Stimulated activated CD4-positive, alpha-beta T cell treated with anti-CD3 and anti-CD28 coated beads, Interleukin-2, amount 100 ng/mL, for 4 hours (primary cell): ENCODE data around the gene USP10.

ENCODE experiments used
- DNase-seq: peaks from one replicate; pipeline ENCODE4 v3.0.0-alpha.2; 2020; ENCODE audit warnings: low read depth

Gene USP10

DNA sequence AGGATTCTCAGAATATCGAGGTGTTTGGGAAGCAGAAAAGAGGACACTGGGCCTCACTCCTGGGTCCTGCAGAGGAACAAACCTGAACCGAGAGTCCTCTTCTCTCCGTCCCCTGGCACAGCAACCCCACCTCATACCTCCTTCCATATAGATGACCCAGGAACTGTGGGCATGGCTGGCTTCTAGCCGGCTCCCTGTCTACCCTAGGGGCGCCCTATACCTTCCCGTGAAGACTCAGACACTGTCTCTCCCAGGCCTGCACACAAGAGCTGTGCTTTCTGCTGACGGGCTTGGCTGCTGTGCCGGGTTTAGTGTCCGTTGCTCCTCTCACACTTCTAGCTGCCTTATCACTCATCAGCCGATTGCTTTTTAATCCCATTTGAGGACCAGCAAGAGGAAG lies 73.5 kb downstream of the USP10 start:
- DNase-seq, result no peak

DNA sequence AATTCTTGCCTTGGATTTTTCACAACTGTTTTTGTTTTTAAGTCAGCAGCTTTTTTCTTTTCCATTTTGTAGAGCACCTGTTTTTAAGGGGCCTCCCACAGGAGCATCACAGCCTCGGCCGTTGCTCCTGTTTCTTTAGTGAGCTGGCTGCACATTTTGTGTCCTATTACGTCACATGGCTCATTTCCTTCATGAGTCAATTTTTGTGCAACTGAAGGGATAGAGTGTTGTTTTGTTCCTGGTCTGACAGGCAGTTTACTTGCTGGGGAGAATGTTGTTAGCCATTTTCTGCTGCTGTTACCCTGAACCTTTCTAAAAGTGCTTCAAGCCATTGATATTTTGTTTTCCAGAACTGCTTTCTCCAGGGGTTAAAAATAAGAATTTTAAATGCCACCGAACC lies 75.0 kb downstream of the USP10 start:
- no peak for DNase-seq

DNA sequence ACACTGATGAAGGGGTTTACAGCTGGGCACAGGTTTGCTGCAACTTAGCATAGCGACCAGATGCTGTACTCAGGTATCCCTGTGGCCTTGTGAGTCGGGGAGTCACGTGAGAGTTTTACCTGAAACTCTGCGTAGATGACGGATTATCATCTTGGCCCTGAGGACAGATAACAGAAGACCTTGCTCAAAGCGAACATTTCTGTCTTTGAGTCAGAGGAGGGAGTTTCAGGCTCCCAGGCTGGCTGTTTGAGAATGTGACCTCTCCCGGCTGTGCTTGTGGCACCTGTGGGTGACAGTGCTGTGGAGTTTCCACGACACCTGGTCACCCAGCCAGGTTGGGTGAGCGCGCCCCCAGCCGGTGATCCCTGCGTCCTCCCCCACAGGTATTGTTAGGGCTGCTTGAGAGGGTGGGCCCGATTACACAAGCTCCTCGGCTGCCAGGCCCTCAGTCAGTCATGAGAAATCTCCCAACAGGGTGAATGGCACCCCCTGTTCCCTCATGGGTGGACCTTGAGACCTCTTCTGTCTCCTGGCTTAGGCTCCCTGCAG lies 75.5 kb downstream of the USP10 start:
- no peak for DNase-seq

DNA sequence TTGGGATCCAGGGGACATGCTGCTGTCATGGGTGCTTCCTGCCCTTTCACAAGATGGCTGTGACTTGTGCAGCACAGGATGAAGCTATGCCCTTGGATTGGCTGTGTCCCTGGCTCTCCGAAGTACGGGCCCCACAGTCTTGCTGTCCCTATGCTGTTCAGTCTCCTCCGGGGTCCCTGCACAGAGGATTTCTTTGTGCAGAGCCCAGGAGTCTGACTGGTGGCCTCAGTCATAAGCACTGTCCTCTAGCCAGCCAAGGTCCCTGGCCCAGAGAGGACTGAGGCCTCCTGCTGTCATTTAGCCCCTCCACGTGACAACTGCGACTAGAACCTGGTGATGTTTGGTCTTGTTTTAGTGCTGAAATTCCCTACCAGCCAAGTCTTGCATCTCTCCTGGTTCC lies 77.6 kb downstream of the USP10 start:
- no peak for DNase-seq

DNA sequence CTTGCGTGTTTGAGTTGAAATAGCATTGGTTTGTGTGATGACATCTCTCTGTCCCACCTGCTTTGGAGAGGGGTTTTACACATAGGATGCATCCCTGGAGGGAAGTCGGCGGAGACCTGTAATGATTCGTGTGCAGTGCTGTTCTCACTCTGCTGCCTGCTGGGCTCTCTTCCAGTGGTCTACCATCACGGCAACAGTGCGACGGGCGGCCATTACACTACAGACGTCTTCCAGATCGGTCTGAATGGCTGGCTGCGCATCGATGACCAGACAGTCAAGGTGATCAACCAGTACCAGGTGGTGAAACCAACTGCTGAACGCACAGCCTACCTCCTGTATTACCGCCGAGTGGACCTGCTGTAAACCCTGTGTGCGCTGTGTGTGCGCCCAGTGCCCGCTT lies 78.9 kb downstream of the USP10 start:
- no peak for DNase-seq

DNA sequence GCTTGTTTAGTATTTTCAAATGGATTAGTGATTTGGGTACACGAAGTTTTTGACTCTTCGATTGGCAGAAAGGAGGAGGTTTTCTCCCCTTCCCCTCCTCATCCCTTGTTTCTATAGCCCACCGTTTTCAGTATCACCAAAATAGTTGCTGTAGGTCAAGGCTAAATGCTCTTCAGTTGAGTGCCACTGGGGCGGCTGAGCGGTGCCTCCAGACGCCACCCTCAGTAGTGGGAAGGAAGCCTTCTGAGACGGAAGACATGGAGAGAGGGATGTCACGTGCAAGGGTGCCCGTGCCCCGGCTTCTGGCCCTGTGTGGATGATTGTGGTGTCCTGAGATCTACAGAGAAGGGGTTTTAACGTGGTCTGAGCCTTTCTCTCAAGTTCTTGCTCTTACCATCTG lies 80.3 kb downstream of the USP10 start:
- DNase-seq, result no peak

DNA sequence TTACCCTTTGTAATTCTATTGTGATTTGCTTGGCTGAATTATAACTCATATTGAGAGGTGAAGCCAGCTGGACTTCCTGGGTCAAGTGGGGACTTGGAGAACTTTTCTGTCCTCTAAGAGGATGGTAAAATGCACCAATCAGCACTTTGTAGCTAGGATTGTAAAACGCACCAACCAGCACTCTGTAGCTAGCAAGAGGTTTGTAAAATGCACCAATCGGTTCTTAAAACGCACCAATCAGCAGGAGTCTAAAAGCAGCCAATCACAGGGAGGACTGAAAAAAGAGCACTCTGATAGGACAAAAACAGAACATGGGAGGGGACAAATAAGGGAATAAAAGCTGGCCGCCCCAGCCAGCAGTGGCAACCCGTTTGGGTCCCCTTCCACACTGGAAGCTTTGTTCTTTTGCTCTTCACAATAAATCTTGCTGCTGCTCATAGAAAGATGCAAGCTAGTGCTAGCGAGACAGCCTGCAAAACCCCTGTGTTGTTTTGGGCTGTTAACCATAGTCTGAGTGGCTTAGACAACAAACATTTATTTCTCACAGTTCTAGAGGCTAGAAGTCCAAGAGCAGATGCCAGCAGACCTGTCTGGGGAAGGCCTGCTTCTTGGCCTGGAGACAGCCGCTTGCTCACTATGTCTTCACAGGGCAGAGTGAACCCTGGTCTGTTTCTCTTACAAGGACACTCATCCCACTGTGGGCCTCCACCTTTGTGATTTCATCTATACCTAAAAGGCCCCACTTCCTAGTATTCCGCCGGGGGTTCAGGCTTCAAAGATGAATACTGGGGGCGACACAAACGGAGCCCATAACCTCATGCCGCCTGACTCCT lies 81.0 kb downstream of the USP10 start:
- DNase-seq, result no peak

DNA sequence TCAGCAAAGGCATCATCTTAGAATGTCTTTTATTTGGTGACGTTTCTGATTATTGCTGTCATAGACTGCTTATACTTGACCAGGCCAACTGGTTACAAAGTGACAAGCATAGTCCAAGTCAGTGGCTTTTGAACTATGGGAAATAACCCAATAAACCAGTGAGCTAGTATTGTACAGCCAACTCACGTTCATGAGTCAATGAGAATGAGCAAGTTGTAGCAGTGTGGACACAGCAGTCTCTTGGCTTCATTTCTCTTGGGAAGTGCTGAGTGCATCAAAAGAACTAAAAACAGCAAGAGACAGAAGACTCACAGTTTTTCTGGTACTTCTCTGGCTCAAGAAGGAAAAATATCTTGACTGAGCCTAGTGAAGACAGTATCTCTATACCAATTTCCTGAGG lies 83.0 kb downstream of the USP10 start:
- DNase-seq, result no peak

DNA sequence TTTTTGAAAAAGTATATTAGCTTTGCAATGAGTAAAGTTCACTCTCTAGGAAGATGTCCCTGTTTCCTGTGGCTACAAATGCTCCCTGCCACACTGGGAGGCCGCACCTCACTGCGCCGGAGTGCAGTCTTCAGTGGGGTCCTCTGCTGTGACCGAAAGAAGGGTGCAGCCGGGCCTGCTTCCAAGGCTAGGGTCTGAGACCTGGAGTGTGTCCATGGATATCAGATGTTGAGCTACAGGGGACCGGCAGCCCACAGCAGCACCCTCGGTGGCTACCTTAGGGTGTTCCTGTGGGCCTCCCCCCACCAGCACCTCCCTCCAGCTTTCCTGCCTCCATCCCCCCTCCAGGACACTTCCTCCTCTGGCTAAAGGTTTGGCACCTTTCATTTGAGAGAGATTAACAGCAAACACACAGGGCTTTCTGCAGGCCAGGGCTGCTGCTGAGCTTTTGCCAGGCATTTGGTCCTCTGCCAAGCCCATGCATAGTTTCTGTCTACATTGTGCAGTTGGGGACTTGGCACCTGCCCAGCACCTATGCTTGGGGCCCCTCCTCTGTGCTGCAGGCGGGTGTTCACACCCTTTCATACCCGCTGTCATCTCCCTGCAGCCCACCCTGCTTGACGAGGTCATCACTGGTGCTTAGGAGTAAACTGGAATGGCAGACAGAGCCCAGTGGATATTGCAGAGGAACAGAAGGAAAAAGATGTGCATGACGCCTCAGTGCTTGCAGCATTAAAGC lies 86.2 kb downstream of the USP10 start:
- DNase-seq, result no peak

DNA sequence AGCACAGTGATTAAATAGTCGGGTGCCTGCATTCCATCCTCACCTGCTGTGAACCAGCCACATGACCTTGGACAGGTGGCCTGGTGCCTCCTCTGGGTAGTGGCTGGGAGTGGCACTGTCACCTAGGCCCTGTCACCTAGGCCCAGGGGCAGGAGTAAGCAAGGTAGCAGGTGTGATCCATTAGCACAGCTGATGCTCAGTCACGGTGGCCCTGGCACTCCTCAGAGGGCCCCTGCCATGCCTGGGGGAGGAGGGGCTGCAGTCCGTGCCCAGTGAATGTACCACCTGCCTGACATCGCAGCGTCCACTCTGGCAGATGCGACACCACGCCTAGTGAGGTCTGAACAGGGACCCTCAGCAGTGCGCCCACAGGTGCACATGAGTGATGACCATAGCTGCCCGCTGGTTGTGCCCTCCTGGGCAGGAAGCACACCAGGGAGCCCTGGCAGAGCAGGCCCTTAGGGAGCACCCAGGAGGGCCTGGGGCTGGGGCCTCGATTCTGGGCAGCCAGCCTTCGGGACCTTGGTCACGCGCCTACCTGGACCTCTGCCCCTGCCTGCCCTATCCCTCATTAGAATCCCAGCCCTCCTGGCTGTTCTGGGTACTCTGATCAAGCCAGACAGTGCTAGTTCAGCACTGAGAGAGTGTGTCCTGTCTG lies 86.9 kb downstream of the USP10 start:
- no peak for DNase-seq

DNA sequence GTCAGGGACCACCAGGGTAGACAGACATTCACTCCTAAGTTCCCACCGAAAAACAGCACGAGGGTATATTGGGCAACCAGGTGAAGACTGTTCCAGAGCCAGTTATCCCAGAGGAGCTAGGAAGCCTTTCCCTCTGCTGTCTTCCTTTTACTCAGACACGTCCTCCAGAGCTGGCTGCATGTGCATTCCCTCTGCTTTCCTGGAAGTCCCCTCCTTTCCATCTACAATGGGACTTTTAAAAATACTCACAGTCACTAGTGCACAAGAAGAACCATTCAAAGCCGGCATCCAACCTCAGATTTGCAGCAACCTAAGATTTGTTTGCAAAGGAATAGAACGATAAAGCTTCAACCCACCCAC lies 87.4 kb downstream of the USP10 start:
- no peak for DNase-seq

DNA sequence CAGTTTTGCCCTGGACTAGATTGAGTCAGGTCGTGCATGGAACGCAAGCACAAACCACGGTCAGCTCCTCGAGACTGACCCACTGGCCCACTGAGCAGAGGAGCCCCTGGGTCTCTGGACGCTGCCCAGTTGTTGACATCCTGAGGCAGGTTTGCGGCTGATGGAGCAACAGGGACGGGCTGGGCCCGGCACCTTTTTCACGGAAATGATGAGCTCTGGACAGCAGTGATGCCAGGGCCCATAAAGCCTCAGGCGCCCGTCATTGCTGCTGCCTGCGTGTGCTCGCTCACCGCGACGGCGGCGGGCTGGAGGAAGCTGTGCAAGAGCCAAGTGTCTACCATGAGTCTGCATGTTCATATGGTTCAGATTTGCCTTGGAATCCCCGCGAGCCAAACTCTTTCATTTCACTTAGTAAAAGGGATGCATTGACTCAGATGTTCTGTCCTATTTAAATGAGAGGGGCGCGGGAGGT lies 89.2 kb downstream of the USP10 start:
- DNase-seq, result no peak

DNA sequence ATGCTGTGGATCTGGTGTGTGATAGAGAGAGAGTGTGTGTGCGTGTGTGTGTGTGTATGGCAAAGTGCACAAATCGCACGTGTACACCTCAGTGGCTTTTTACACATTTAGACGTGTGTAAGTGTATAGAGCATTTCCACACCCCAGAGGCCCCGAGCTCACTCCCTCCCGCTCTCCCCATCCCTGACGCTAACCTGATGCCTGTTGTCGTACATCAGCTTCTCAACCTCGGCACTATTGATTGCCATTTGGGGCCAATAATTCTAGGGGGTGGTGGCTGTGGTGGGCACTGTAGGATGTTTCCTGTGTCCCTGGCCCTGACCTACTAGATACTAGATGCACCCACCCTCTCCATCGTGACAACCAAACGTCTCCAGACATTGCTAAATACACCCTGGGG lies 89.6 kb downstream of the USP10 start:
- DNase-seq, result no peak

DNA sequence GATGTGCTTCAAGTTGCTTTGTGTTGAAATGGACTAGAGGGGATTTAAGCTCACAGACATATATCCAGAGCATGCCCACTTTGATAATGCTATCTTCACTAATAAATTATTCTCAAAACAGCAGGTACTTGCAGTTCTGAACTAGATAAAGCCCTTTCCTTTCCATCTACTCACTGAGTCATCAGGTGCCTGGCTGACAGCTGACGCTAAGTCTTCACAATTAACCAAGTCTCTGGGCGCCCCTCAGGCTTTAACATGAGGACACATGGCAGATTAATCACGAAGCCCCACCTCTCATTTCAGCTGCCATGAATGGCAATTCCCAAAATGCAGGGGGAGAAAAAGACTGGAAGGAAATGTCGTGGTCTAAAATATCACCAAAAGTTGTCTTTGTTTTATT lies 90.5 kb downstream of the USP10 start:
- DNase-seq, result no peak

DNA sequence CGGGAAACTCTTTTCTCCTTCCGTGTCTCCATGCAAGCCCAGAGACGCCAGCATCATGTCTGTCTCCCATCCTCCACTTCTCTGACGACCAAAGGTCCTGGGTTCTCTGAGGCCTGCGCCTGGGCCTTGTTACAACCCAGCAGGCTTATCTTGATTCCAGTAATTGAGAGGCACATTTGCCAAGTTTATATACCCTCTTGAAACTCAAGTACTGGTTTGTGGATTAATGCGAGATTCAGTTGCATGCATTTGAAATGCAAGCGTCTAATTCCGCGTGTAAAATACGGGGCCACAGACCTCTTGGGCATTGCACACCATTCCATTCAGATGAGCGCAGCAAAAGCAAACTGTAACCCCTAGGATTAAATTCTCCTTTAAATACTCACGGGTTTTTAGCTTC lies 91.3 kb downstream of the USP10 start:
- DNase-seq, result no peak

DNA sequence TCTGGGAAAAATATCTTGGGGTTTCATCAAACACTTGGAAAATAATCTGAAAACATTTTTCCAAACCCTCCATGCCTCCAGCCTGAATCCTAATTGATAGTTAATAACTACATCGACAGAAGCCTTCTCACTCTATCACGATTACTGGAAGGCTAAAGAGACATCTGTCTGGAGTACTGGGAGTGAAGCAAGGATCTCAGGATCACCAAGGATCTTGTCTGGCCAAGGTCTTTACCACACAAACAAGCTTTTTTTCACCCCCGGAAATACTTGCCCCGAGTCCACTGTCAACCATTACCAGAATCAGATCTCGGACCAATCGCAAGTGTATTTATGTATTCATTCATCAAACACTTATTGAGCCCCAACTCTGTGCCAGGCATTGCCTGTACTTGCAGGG lies 91.7 kb downstream of the USP10 start:
- DNase-seq, result no peak

DNA sequence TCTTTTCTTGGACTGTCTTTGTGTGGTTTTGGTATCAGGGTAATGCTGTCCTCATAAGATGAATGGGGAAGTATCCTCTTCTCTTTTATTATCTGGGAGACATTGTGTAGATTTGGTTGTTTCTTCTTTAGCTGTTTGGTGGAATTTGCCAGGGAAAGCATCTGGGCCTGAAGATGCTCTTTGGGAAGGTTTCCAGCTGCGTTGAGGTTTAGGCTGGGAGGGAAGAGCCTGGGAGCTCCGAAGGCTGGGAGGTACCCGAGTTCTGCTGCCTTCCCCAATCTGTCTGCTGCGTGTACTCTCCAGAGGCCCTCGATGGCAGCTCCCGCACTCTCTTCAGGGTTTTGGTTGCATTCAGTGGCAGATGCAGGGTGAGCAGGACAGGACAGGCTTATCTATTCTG lies 94.4 kb downstream of the USP10 start:
- no peak for DNase-seq

DNA sequence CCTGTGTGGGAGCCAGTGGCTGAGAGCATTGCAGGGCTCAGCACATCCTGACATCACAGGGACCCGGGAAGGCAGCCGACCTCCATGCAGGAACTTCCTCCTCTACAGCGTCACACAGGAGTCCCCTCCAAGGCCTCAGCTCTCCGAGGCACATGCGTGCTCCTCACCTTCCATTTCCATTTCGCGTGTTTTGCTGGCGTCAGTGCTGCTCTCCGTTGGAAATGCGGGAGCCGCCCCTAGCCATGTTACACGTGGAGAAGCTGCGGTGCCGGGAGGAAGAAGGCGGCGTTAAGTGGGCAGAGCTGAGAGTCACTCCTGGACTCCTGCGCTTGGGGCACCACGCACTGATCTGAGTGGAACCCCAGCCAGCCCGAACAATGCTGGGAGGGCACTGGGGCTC lies 94.8 kb downstream of the USP10 start:
- DNase-seq, result no peak

DNA sequence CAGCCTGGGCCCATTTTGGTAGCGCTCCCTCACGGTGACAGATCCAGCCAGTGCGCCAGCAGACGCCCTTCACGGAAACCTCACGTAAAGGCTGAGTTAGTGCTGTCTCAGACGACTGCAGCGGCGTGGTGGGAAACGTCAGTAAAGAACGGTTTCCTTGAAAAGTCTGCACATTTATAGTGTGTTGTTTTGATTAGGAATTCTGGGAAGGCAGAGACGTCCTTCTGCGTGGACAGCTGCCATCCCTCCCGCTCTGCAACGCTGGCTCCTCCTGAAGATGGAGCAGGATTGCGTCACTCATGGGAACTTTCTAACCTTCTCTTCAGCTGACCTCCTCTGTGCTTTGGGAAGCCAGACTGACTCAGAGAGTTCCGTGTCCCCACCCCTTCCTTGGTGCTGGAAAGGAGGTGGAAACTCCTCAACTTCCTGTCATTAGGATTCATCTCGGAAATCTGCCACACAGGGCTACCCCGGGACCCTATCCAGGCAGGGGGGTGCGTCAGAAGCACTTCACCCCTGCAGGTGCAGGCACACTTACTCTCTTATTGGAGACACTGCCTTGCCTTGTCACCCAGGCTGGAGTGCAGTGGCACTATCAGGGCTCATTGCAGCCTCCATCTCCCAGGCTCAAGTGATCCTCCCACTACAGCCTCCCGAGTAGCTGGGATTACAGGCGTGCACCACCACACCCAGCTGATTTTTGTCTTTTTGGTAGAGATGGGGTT lies 95.7 kb downstream of the USP10 start:
- no peak for DNase-seq

DNA sequence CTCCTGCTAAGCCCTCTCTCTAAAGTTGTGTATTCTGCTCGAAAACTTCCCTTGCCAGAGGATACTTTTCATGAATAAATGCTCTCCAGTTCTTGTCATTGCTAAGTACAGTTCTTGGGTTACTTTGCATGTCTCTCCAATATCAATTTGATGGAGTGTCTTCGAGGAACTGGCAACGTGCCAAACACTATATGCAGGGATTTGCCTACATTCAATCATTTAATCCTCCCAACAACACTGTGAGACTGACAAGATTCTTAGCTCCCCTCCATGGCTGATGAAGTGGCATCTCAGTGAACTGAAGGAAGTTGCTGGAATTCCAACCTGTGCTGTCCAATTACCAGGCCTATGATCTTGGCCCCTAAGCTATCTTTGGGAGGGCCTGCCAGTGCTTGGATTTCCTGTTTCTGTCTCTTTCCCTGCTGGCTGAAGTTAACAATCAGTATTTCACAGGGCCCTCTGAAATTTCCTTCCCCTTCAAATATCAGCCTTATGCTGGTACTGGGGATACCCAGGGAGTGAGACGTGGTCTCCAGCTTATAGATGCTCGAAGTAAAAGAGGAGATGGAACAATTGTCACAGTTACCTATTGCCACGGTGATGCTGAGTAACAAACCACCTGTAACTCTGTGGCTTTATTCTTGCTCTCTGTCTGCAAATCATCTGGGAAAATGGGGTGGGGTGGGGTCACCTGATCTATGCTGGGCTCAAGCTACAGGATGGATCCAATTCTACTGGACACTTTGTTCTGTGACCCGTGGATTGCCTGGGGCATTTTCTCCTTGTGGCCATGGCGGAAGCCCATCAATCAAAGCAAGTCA lies 100.6 kb downstream of the USP10 start:
- DNase-seq, result no peak

DNA sequence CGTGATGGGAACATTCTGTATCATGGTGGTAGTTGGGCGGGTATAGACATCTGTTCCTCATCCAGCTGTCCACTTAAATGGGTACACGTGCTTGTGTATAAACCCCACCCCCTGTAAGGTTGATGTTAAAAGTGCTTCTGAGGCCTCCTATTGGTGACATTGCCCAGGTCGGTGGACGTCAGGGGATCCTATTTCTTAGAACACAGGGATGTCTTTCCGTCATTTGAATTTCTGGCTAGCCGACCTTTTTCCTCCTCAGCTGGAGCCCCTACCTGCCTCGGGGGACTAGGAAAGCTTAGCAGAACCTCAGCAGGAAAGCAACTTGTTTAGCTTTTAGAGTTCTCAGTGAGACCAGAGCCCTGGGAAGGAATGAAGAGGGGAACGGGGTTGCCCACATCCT lies 103.3 kb downstream of the USP10 start:
- no peak for DNase-seq
